Caco-2 (cell line): ENCODE results near the gene TMEM167A. TPM values are rescaled to one million over a fixed set of nuclear protein-coding genes. Genes with fewer than 3 reads are reported as not detected.

Experiments used
- BruUV-seq: library from RNA; stranded (reverse); fragments of 400-500 nt; replicated peaks from 2 replicates; lab custom pipeline; 2021; lab: Mats Ljungman, UMichigan
- CTCF ChIA-PET: fragments of 300-600 bp; sonication (Branson Sonifier 250); formaldehyde crosslinking; loops from one replicate; lab custom pipeline; 2022; ENCODE audit warnings: antibody characterized with exemption; lab: Charles Lee
- POLR2A ChIA-PET: fragments of 300-600 bp; sonication (Branson Sonifier 250); formaldehyde crosslinking; loops from one replicate; lab custom pipeline; 2022; ENCODE audit warnings: antibody characterized with exemption; lab: Charles Lee
- DNase-seq, 2 experiments: peaks; one replicate each; pipeline versions ENCODE4 v3.0.0 to v3.0.0-alpha.2; 2020 to 2022
- H3K27me3 ChIP-seq: replicated peaks from 2 replicates; pipeline ENCODE4 v1.6.0; 2011; ENCODE audit warnings: low read length; ENCODE audit not compliant: control insufficient read depth, insufficient read depth
- H3K36me3 ChIP-seq: 2 replicates; pipeline ENCODE4 v1.5.1; 2011; ENCODE audit warnings: low read length; ENCODE audit not compliant: control insufficient read depth, insufficient read depth
- H3K4me1 ChIP-seq: fragments of 250-450 bp; sonication (Bioruptor Pico); 2 replicates; pipeline ENCODE4 v1.5.1; 2020; ENCODE audit warnings: mild to moderate bottlenecking
- H3K4me3 ChIP-seq: 2 replicates; pipeline ENCODE4 v1.5.1; 2011; ENCODE audit warnings: low read depth, mild to moderate bottlenecking, control low read depth, low read length
- H3K9me3 ChIP-seq: fragments of 250-450 bp; sonication (Bioruptor Pico); 2 replicates; pipeline ENCODE4 v1.5.1; 2020; ENCODE audit warnings: mild to moderate bottlenecking, moderate library complexity
- H3K27ac Mint-ChIP-seq: one replicate; pipeline ENCODE4 v1.8.0; 2022; ENCODE audit warnings: mixed read lengths; ENCODE audit not compliant: unreplicated experiment
- H3K27me3 Mint-ChIP-seq: one replicate; pipeline ENCODE4 v1.8.0; 2022; ENCODE audit warnings: mixed read lengths; ENCODE audit not compliant: insufficient read depth, unreplicated experiment
- H3K36me3 Mint-ChIP-seq: one replicate; pipeline ENCODE4 v1.8.0; 2022; ENCODE audit warnings: mild to moderate bottlenecking, mixed read lengths; ENCODE audit not compliant: insufficient read depth, unreplicated experiment
- H3K4me1 Mint-ChIP-seq: one replicate; pipeline ENCODE4 v1.8.0; 2022; ENCODE audit warnings: low read depth, mixed read lengths; ENCODE audit not compliant: unreplicated experiment
- H3K4me3 Mint-ChIP-seq: one replicate; pipeline ENCODE4 v1.8.0; 2022; ENCODE audit warnings: mild to moderate bottlenecking, moderate library complexity, mixed read lengths; ENCODE audit not compliant: unreplicated experiment
- H3K9me3 Mint-ChIP-seq: one replicate; pipeline ENCODE4 v1.8.0; 2022; ENCODE audit warnings: mixed read lengths; ENCODE audit not compliant: unreplicated experiment
- CTCF ChIP-seq, 2 experiments: fragments of 200-600 bp in 1 of 2; IDR thresholded peaks; 1 replicate in 1 of 2; 2 replicates in 1 of 2; pipeline versions ENCODE4 v1.5.1 to v1.8.0; 2011 to 2022; ENCODE audit warnings: antibody characterized with exemption in 1 of 2, control low read depth in 1 of 2, inconsistent platforms in 1 of 2, low read depth in 1 of 2, low read length in 1 of 2, mild to moderate bottlenecking in 1 of 2, moderate library complexity in 1 of 2; ENCODE audit not compliant: insufficient read depth in 1 of 2, severe bottlenecking in 1 of 2, unreplicated experiment in 1 of 2
- intact Hi-C: fragments of 100-400 bp; cut with micrococcal nuclease; formaldehyde crosslinking; loops from one replicate; pipeline ENCODE4 v1.10.0; 2022; ENCODE audit not compliant: unreplicated experiment
- total RNA-seq: library from RNA; stranded (reverse); gene quantifications from 2 replicates; pipeline ENCODE4 v1.2.3, GENCODE V29; 2022

Gene TMEM167A
- total RNA-seq, 1 experiment from 2014 or later = 97.1 TPM

GRCh38 chr5:83025690-83026478 is 51.3 kb downstream of the TMEM167A start:
- DNase-seq = no peak
- POLR2A ChIA-PET = no interaction called here
- CTCF ChIA-PET = no interaction called here
- TF ChIP-seq CTCF (IDR thresholded peaks at IDR 0.05; ENCODE audit: insufficient read depth in 1 of 2, low read depth in 1 of 2, low read length in 1 of 2, severe bottlenecking in 1 of 2, unreplicated experiment in 1 of 2) = no peak
- Histone ChIP-seq H3K4me1 (no peaks in the 10 kb centered on the region), H3K9me3 (no peaks in the 10 kb centered on the region), H3K36me3 (no peaks in the 10 kb centered on the region), H3K27me3 (no peaks in the 10 kb centered on the region), H3K4me3 (no peak overlapping the region)
- no peaks in the 10 kb centered on the region for H3K36me3 Mint-ChIP-seq
- H3K4me3 Mint-ChIP-seq = no peak overlapping the region
- intact Hi-C loops = no loop called here
- H3K27me3 Mint-ChIP-seq = no peaks in the 10 kb centered on the region
- H3K4me1 Mint-ChIP-seq = no peaks in the 10 kb centered on the region
- H3K27ac Mint-ChIP-seq = no peak overlapping the region
- no TSS peak for BruUV-seq
- H3K9me3 Mint-ChIP-seq = no peaks in the 10 kb centered on the region

GRCh38 chr5:83022334-83022733 is 54.9 kb downstream of the TMEM167A start:
- Histone ChIP-seq H3K4me3 (no peak overlapping the region), H3K4me1 (no peaks in the 10 kb centered on the region), H3K9me3 (no peaks in the 10 kb centered on the region), H3K27me3 (no peaks in the 10 kb centered on the region), H3K36me3 (no peaks in the 10 kb centered on the region)
- TF ChIP-seq CTCF (IDR thresholded peaks at IDR 0.05; ENCODE audit: insufficient read depth in 1 of 2, low read depth in 1 of 2, low read length in 1 of 2, severe bottlenecking in 1 of 2, unreplicated experiment in 1 of 2) = no peak
- no peaks in the 10 kb centered on the region for H3K36me3 Mint-ChIP-seq
- H3K4me1 Mint-ChIP-seq = no peaks in the 10 kb centered on the region
- intact Hi-C loops = no loop called here
- H3K27ac Mint-ChIP-seq = no peak overlapping the region
- peaks cover 2% of the 10 kb centered on the region for H3K9me3 Mint-ChIP-seq
- no peak overlapping the region for H3K4me3 Mint-ChIP-seq
- POLR2A ChIA-PET = no interaction called here
- DNase-seq = no peak
- BruUV-seq = no TSS peak
- CTCF ChIA-PET = no interaction called here
- no peaks in the 10 kb centered on the region for H3K27me3 Mint-ChIP-seq

- H3K27me3 ChIP-seq = no peaks in the 10 kb centered on the region
- H3K4me1 Mint-ChIP-seq = no peaks in the 10 kb centered on the region
- no peak overlapping the region for H3K4me3 Mint-ChIP-seq
- no peaks in the 10 kb centered on the region for H3K27me3 Mint-ChIP-seq
- DNase-seq = peak in 1 of 2 experiments; percentile 37
- no peak for TF ChIP-seq CTCF (IDR thresholded peaks at IDR 0.05; ENCODE audit: insufficient read depth in 1 of 2, low read depth in 1 of 2, low read length in 1 of 2, severe bottlenecking in 1 of 2, unreplicated experiment in 1 of 2)
- ChIA-PET POLR2A (no interaction called here), CTCF (no interaction called here)
- H3K4me1 ChIP-seq = no peaks in the 10 kb centered on the region
- no peak overlapping the region for H3K4me3 ChIP-seq
- H3K9me3 ChIP-seq = no peaks in the 10 kb centered on the region
- H3K9me3 Mint-ChIP-seq = peaks cover 9% of the 10 kb centered on the region
- intact Hi-C loops = no loop called here
- no TSS peak for BruUV-seq
- no peaks in the 10 kb centered on the region for H3K36me3 Mint-ChIP-seq
- no peak overlapping the region for H3K27ac Mint-ChIP-seq
- no peaks in the 10 kb centered on the region for H3K36me3 ChIP-seq
Observed at GRCh38 chr5:83015676-83016075, 61.5 kb downstream of the TMEM167A start.
